Measurements from ENCODE around the gene ATP4B. TPM values are rescaled to one million over a fixed set of nuclear protein-coding genes. Genes with fewer than 3 reads are reported as not detected.

Gene ATP4B
- total RNA-seq, 1 experiment from 2014 or later: not detected

DNA sequence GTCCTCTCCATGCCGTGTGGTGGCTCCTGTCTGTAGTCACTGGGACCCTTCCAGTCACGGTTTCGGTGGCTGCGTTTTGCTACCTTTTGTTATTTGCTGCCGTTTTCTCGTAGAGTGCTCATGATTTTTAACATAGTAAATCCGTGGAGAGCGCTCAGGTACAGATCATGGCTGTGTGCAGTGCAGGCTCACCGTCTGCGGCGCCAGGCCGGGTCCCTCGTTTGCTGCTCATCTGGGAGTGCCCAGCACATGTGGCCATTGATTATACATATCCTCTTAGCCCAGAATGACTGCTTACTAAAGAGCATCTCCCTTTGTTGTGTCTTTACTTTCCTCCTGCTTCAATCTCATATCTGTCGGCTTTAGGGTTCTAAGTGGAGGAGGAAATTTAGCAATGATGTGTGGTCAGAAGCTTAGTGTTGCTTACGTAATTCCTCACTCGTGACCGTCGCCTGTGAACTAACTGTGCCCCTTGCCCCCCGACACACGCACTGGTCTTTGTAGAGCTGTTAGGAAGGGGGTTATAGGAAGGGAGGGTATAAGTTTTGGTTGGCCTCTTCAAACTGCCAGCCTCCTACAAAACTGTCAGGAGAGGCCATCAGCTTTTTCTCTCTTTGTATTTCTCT lies 41.6 kb downstream of the ATP4B start:
- Histone ChIP-seq H3K4me1 (ENCODE audit: control insufficient read depth, insufficient read depth, low read length) (peaks cover 5% of the 10 kb centered on the region; the same call in 1 of the 2 replicates), H3K27me3 (ENCODE audit: control insufficient read depth, insufficient read depth, low read length) (no peaks in the 10 kb centered on the region), H3K9me3 (ENCODE audit: control insufficient read depth, insufficient read depth, low read depth, low read length) (no peaks in the 10 kb centered on the region), H3K4me3 (ENCODE audit: low read depth in 2 of 2, low read length in 2 of 2) (no peak overlapping the region), H3K36me3 (ENCODE audit: control insufficient read depth, insufficient read depth, low read length) (peaks cover 3% of the 10 kb centered on the region; the same call in 1 of the 2 replicates), H3K27ac (ENCODE audit: low read length) (no peak overlapping the region)
- ChIA-PET POLR2A (no interaction called here), CTCF (no interaction called here)
- DNase-seq (ENCODE audit: low read depth, low spot score) (no peak), ATAC-seq (no peak)
- TF ChIP-seq TCF7L2 (IDR thresholded peaks at IDR 0.05; ENCODE audit: low read depth, low read length): no peak
- no peak for TF ChIP-seq REST (IDR thresholded peaks at IDR 0.05; ENCODE audit: insufficient read depth in 1 of 2, low read depth in 2 of 2, low read length in 1 of 2)
- TF ChIP-seq POLR2AphosphoS5 (IDR thresholded peaks at IDR 0.05; ENCODE audit: low read depth, low read length): no peak
- TF ChIP-seq, protein P1, sequence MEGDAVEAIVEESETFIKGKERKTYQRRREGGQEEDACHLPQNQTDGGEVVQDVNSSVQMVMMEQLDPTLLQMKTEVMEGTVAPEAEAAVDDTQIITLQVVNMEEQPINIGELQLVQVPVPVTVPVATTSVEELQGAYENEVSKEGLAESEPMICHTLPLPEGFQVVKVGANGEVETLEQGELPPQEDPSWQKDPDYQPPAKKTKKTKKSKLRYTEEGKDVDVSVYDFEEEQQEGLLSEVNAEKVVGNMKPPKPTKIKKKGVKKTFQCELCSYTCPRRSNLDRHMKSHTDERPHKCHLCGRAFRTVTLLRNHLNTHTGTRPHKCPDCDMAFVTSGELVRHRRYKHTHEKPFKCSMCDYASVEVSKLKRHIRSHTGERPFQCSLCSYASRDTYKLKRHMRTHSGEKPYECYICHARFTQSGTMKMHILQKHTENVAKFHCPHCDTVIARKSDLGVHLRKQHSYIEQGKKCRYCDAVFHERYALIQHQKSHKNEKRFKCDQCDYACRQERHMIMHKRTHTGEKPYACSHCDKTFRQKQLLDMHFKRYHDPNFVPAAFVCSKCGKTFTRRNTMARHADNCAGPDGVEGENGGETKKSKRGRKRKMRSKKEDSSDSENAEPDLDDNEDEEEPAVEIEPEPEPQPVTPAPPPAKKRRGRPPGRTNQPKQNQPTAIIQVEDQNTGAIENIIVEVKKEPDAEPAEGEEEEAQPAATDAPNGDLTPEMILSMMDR (IDR thresholded peaks at IDR 0.05): no peak
- no peak for TF ChIP-seq SIN3A (IDR thresholded peaks at IDR 0.05; ENCODE audit: borderline replicate concordance, insufficient read depth, low read depth, low read length)
- in situ Hi-C loops (cut with HindIII; ENCODE audit: low pct_unique_long_range_greater_than_20kb, low sequenced_read_pairs) (no loop called here), intact Hi-C loops (cut with micrococcal nuclease; ENCODE audit: unreplicated experiment) (no loop called here)
- BruUV-seq (replicated peaks): no TSS peak

DNA sequence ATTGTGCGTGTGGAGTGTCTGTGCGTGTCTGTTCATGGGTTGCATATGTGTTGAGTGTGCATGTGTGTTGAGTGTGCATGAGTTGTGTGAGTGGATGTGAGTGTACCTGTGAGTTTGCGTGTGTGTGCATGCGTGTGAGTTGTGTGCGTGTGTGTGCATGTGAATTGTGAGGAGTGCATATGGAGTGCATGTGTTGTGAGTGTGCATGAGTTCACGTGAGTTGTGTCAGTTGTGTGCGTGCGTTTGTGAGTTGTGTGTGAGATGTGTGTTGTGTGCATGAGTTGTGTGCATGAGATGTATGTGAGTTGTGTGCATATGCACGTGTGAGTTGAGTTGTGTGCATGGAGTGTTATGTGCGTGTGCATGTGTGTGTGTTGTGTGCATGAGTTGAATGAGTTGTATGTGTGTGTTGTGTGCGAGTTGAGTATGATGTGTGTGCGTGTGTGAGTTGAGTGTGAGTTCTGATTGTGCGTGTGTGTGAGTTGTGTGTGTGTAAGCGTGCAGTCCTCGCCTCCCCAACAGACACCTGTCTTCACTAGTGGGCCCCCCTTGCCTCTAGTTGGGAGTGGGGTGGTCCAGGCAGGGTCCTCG lies 44.1 kb downstream of the ATP4B start:
- POLR2A ChIA-PET: no interaction called here
- no TSS peak for BruUV-seq (replicated peaks)
- Histone ChIP-seq H3K27ac (ENCODE audit: low read length) (no peak overlapping the region), H3K9me3 (ENCODE audit: control insufficient read depth, insufficient read depth, low read depth, low read length) (no peaks in the 10 kb centered on the region), H3K36me3 (ENCODE audit: control insufficient read depth, insufficient read depth, low read length) (peaks cover 3% of the 10 kb centered on the region; the same call in 1 of the 2 replicates), H3K4me3 (ENCODE audit: low read depth in 2 of 2, low read length in 2 of 2) (no peak overlapping the region), H3K4me1 (ENCODE audit: control insufficient read depth, insufficient read depth, low read length) (peaks cover 5% of the 10 kb centered on the region; the same call in 1 of the 2 replicates), H3K27me3 (ENCODE audit: control insufficient read depth, insufficient read depth, low read length) (no peaks in the 10 kb centered on the region)
- in situ Hi-C loops (cut with HindIII; ENCODE audit: low pct_unique_long_range_greater_than_20kb, low sequenced_read_pairs): no loop called here
- no peak for ATAC-seq
- TF ChIP-seq TCF7L2 (IDR thresholded peaks at IDR 0.05; ENCODE audit: low read depth, low read length): no peak
- TF ChIP-seq, protein P1 (IDR thresholded peaks at IDR 0.05): no peak
- no peak for TF ChIP-seq REST (IDR thresholded peaks at IDR 0.05; ENCODE audit: insufficient read depth in 1 of 2, low read depth in 2 of 2, low read length in 1 of 2)
- TF ChIP-seq SIN3A (IDR thresholded peaks at IDR 0.05; ENCODE audit: borderline replicate concordance, insufficient read depth, low read depth, low read length): no peak
- DNase-seq (ENCODE audit: low read depth, low spot score): no peak
- intact Hi-C loops (cut with micrococcal nuclease; ENCODE audit: unreplicated experiment): no loop called here
- CTCF ChIA-PET: no interaction called here
